ENCODE measurements around the gene MRPL4.

MRPL4 gene

GRCh38 chr19:10251792-10252694 is at the start of gene MRPL4:
Gene MRPL4, plus strand, starts transcription at chr19:10252214. Its CDS starts 40 bp downstream, at chr19:10252254.
- DNase-seq (ENCODE audit: low read depth): peak; percentile 88

- no peak for DNase-seq (ENCODE audit: low read depth)
These were observed 48.3 kb upstream of the MRPL4 start for GRCh38 chr19:10203686-10204085.

GRCh38 chr19:10205636-10206035 is 46.4 kb upstream of the MRPL4 start:
- no peak for DNase-seq (ENCODE audit: low read depth)

GRCh38 chr19:10206226-10206885 is 45.7 kb upstream of the MRPL4 start:
- DNase-seq (ENCODE audit: low read depth): no peak

GRCh38 chr19:10207026-10207425 is 45.0 kb upstream of the MRPL4 start:
- DNase-seq (ENCODE audit: low read depth): no peak

- no peak for DNase-seq (ENCODE audit: low read depth)
These were observed 42.7 kb upstream of the MRPL4 start for GRCh38 chr19:10209315-10209714.

- no peak for DNase-seq (ENCODE audit: low read depth)
These were observed 41.0 kb upstream of the MRPL4 start for GRCh38 chr19:10211061-10211460.

GRCh38 chr19:10211691-10212090 is 40.3 kb upstream of the MRPL4 start:
- no peak for DNase-seq (ENCODE audit: low read depth)

GRCh38 chr19:10214784-10215183 is 37.2 kb upstream of the MRPL4 start:
- no peak for DNase-seq (ENCODE audit: low read depth)

GRCh38 chr19:10217085-10217484 is 34.9 kb upstream of the MRPL4 start:
- no peak for DNase-seq (ENCODE audit: low read depth)

- DNase-seq (ENCODE audit: low read depth): no peak
These were observed 32.3 kb upstream of the MRPL4 start for GRCh38 chr19:10219678-10220077.

- no peak for DNase-seq (ENCODE audit: low read depth)
These were observed 31.3 kb upstream of the MRPL4 start for GRCh38 chr19:10220695-10221094.

- DNase-seq (ENCODE audit: low read depth): no peak
These were observed 29.7 kb upstream of the MRPL4 start for GRCh38 chr19:10222201-10222890.

GRCh38 chr19:10223488-10224213 is 28.4 kb upstream of the MRPL4 start:
- no peak for DNase-seq (ENCODE audit: low read depth)

- no peak for DNase-seq (ENCODE audit: low read depth)
These were observed 27.7 kb upstream of the MRPL4 start for GRCh38 chr19:10224337-10224736.

- DNase-seq (ENCODE audit: low read depth): no peak
These were observed 26.0 kb upstream of the MRPL4 start for GRCh38 chr19:10226021-10226375.

- DNase-seq (ENCODE audit: low read depth): no peak
These were observed 25.5 kb upstream of the MRPL4 start for GRCh38 chr19:10226376-10227025.

GRCh38 chr19:10227026-10227971 is 24.7 kb upstream of the MRPL4 start:
- no peak for DNase-seq (ENCODE audit: low read depth)

- no peak for DNase-seq (ENCODE audit: low read depth)
These were observed 23.6 kb upstream of the MRPL4 start for GRCh38 chr19:10228393-10228792.

GRCh38 chr19:10228920-10229319 is 23.1 kb upstream of the MRPL4 start:
- no peak for DNase-seq (ENCODE audit: low read depth)

Measured in activated T-helper 1 cell treated with Interleukin-2 at 50 U/mL for 16 hours (primary cell).